CD1c-positive myeloid dendritic cell (primary cell): ENCODE results near the gene C6orf136.

ENCODE experiments used
- DNase-seq: peaks from one replicate; pipeline ENCODE4 v3.0.0-alpha.2; 2016; ENCODE audit errors: extremely low spot score

Gene C6orf136

DNA sequence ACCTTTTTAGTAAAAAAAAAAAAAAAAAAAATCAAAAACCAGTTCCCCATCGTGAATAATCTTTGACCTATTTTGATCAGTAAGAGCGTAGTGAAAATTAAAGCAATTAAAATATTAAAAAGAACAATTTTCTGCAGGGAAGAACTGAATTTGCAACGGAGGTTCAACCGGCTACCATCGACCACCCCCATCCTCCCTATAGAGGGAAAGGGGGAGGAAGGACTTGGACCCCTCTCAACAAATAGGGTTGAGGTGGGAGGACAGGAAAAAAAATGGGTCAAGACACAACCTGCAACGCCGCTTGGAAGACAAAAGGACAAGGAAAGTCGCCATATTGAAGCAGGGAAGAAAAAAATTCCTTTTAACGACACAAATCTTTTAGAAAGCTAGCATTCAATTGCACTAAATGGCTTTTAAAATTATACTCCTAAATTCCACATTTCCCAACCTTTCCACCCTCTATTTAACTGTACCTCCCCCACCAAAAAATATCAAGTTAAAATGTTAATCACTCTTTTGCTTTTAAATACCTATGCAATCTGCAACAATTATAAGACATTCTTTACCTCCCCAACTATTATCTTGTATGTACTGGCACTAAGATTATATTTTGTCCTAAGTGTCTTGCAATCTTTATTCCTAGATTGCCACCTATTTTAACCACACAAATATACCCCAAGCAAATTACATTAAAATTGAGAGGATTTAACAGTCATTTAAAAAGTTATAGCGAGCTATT is 31.5 kb upstream of the C6orf136 start:
- peak; percentile 48 for DNase-seq

- peak; percentile 41 for DNase-seq
These were observed 30.7 kb upstream of the C6orf136 start for GRCh38 chr6:30615958-30616810.

DNA sequence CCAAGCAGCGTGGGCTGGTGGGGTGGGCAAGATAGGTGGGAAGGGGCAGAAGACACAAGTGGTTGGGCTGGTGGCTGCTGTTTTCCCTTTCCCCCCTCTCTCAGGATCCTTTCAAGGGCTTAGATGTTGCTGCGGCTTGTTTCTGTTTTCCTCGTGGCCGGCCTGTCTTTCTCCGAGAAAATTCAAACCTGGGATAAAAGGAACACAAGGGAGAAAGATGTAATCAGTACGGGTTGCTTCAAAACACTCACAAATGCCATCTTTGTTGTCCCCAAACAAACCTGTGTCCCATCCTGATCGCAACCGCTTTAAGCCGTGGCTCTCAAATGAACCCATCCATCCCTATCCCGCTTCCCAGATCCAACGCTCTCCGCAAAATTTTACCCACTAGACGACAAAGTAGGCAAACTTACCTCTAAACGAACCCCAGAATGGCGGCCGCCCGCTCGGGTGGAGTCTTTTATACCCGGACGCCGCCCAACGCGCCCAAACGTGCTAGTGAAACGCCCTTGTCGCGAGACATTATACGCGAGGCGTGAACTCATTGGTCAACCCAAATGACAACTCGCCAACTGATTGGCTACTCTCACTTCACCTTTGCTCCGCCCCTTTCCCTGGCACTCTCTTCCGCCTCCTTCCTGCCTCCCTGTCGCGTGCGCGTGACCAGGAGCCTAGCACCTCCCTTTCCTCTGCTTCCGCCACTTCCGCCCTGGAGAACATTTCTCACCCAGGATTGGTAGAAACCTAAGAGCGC is 29.9 kb upstream of the C6orf136 start, which contains the start of gene PPP1R10:
PPP1R10 (minus strand) TSS at position 433 of the 754 bp plus-strand sequence. CDS start 7,299 bp downstream, outside the sequence.
- DNase-seq: peak; percentile 100

GRCh38 chr6:30617565-30618269 is 29.2 kb upstream of the C6orf136 start, which contains the start of gene MRPS18B:
Gene MRPS18B (plus strand): TSS chr6:30617840. CDS start chr6:30617866, 26 bp downstream.
- peak; percentile 98 for DNase-seq

- DNase-seq: no peak
These were observed 28.6 kb upstream of the C6orf136 start for GRCh38 chr6:30618270-30618797.

- DNase-seq: no peak
These were observed 27.4 kb upstream of the C6orf136 start for GRCh38 chr6:30619561-30619960.

GRCh38 chr6:30625511-30625910 is 21.4 kb upstream of the C6orf136 start:
- no peak for DNase-seq

DNA sequence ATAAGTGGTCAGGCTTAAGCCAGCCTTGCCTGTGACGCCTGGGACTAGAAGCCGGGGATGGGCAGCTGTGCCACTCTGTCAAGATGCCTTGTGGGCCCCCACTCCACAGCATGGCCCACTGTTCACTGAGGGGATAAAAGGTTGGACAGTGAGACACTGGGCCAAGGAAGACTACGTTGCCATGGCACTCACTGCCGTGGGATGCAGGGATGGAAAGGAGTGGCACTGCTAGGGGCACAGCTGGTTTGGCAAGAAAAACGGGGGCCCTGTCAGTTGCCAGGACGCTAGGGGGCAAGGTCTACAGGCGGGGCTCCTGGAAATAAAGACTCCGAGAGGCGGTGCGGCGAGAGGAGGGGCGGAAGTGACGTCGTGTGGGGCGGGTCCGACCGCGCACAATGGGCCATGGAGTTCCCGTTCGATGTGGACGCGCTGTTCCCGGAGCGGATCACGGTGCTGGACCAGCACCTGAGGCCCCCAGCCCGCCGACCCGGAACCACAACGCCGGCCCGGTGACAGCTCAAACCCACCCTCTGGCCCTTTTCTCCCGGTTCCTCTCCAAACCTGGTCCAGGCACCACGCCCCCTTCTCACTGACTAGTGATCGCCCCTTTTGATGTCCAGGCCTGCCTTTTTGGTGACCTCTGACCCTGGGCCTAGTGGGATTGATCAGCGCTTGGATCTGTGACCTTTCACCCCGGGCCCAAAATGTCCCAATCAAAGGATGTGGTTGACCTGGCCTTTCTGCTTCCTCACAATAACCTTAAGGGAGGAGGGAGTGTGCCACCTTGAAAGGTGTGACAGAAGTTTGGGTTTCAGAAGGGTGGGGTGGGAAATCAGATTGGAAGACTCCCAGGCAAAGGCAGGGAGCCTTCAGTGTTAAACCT is 20.2 kb upstream of the C6orf136 start, which contains the start of gene ATAT1:
ATAT1 (plus strand) TSS at position 391 of the 883 bp plus-strand sequence.
- DNase-seq: peak; percentile 90

- DNase-seq: no peak
These were observed 11.1 kb upstream of the C6orf136 start for GRCh38 chr6:30635834-30636233.

DNA sequence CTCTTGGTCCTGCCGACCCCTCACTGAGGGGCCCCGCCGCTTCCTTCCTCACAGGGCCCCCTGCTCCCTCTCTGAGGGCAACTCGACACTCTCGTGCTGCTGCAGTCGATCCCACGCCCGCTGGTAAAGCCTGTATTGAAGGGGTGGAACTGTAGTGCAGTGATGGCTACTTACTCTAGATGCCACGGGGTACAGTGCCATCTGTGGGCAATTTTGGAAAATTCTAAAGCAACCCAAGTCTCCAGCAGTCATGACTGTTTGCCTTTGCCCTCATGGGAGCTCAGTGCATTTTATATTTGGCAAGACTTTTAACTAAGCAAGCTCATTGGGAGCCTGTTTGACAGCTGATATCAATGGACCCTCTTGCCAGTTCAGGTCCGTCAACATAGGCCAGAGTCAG is 6.5 kb upstream of the C6orf136 start:
- no peak for DNase-seq

GRCh38 chr6:30641048-30641447 is 5.9 kb upstream of the C6orf136 start:
- DNase-seq: no peak

- DNase-seq: no peak
These were observed 3.3 kb upstream of the C6orf136 start for GRCh38 chr6:30643656-30644055.

- no peak for DNase-seq
These were observed 2.2 kb upstream of the C6orf136 start for GRCh38 chr6:30644769-30645168.

- DNase-seq: no peak
These were observed 944 bp upstream of the C6orf136 start for GRCh38 chr6:30645989-30646388.

DNA sequence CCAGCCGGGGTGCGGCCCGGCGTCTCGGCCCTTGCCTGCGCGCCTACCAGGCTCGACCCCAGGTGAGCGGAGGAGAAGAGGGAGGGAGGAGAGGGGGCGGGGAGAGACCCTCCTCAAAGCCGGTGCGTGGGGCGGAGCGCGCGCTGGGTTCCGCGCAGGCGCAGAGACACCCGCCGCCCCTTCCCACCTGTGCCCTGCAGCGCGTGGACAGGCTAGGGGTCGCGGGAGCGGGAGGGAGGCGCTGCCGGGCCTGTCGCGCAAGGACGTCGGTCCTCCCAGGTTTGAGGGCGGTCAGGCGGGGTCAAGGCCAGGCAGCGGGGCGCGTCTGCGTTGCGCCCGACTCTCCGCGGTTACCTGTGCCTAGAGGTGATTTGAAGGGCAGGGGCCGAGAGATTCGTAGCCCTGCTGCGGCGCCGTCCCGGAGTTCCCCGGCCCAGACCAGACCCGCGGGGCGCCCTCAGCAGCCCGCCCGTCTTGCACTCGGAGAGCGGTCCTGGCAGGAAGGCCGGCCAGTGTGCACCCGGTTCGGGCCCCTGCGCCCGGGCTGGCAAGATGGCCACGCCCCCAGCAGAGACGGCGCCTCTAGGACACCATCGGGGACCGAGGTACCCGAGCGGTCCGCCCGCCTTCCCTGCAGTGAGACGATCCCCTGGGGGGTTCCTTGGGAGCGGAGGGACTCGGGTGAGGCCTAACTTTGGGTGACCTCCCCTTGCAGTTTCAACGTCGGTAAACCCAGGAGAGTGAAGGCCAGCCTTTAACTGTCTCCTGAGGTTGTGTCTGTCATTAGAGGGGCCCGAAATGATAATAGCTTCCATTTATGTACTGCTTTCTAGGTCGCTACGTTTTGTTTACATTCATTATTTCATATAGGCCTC is 546 bp downstream of the C6orf136 start:
- DNase-seq: peak; percentile 74

- DNase-seq: no peak
These were observed 4.2 kb downstream of the C6orf136 start for GRCh38 chr6:30651143-30651542.

- DNase-seq: no peak
These were observed 8.1 kb downstream of the C6orf136 start for GRCh38 chr6:30654798-30655742.

- no peak for DNase-seq
These were observed 8.8 kb downstream of the C6orf136 start for GRCh38 chr6:30655743-30656094.
